ENCODE data around the gene STEAP1B.

STEAP1B gene

GRCh38 chr7:22427104-22427503, 72.9 kb downstream of the STEAP1B start:
- DNase-seq = no peak

GRCh38 chr7:22426463-22427094, 73.4 kb downstream of the STEAP1B start:
- no peak for DNase-seq

GRCh38 chr7:22425361-22425760, 74.6 kb downstream of the STEAP1B start:
- no peak for DNase-seq

GRCh38 chr7:22422831-22423615, 77.0 kb downstream of the STEAP1B start:
- DNase-seq = no peak

GRCh38 chr7:22420973-22421635, 78.9 kb downstream of the STEAP1B start:
- no peak for DNase-seq

- DNase-seq = no peak
These were observed 80.0 kb downstream of the STEAP1B start for GRCh38 chr7:22420008-22420407.

GRCh38 chr7:22419488-22419887, 80.5 kb downstream of the STEAP1B start:
- no peak for DNase-seq

GRCh38 chr7:22418251-22419046, 81.5 kb downstream of the STEAP1B start:
- DNase-seq = no peak

GRCh38 chr7:22417841-22418240, 82.1 kb downstream of the STEAP1B start:
- no peak for DNase-seq

- DNase-seq = no peak
These were observed 82.6 kb downstream of the STEAP1B start for GRCh38 chr7:22417349-22417748.

- no peak for DNase-seq
These were observed 85.6 kb downstream of the STEAP1B start for GRCh38 chr7:22414424-22414823.

GRCh38 chr7:22413211-22413610, 86.8 kb downstream of the STEAP1B start:
- no peak for DNase-seq

GRCh38 chr7:22411977-22412693, 87.9 kb downstream of the STEAP1B start:
- no peak for DNase-seq

- no peak for DNase-seq
These were observed 93.3 kb downstream of the STEAP1B start for GRCh38 chr7:22406715-22407114.

GRCh38 chr7:22404421-22405023, 95.5 kb downstream of the STEAP1B start:
- no peak for DNase-seq

- no peak for DNase-seq
These were observed 96.6 kb downstream of the STEAP1B start for GRCh38 chr7:22403344-22403743.

GRCh38 chr7:22402250-22402649, 97.7 kb downstream of the STEAP1B start:
- DNase-seq = peak; percentile 17

GRCh38 chr7:22400936-22401553, 98.9 kb downstream of the STEAP1B start:
- no peak for DNase-seq

- no peak for DNase-seq
These were observed 99.7 kb downstream of the STEAP1B start for GRCh38 chr7:22400150-22400814.

GRCh38 chr7:22399546-22399945, 100.4 kb downstream of the STEAP1B start:
- no peak for DNase-seq

- DNase-seq = no peak
These were observed 100.9 kb downstream of the STEAP1B start for GRCh38 chr7:22399091-22399490.
